ENCODE data around the gene GSG1L.

GSG1L gene

GRCh38 chr16:27932542-27933135 lies 130.9 kb downstream of the GSG1L start:
- DNase-seq, result no peak

GRCh38 chr16:27929818-27930217 lies 133.7 kb downstream of the GSG1L start:
- DNase-seq, result no peak

- DNase-seq, result no peak
Measured at GRCh38 chr16:27928542-27928941, 135.0 kb downstream of the GSG1L start.

- DNase-seq, result no peak
Measured at GRCh38 chr16:27927266-27927901, 136.1 kb downstream of the GSG1L start.

DNA sequence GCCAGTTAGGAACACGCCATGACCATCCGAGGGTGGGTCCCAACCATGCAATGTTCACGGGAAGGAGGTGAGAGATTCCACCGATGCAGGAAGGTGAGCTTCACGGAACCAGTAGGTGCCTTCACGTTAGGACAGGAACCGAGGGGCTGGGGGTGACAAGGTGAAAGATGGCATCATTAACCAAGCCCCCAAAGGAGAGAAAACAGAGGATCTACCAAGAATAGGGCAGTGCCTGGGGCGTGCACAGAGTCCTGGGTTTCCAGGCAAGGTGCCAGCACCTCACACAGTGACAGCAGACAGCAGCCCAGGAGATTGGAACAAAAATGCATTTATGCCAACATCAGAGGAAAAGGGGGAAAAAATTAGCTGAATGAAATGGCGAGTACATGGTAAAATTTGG lies 137.9 kb downstream of the GSG1L start:
- no peak for DNase-seq

GRCh38 chr16:27924411-27925118 lies 138.9 kb downstream of the GSG1L start:
- DNase-seq, result peak; percentile 18

DNA sequence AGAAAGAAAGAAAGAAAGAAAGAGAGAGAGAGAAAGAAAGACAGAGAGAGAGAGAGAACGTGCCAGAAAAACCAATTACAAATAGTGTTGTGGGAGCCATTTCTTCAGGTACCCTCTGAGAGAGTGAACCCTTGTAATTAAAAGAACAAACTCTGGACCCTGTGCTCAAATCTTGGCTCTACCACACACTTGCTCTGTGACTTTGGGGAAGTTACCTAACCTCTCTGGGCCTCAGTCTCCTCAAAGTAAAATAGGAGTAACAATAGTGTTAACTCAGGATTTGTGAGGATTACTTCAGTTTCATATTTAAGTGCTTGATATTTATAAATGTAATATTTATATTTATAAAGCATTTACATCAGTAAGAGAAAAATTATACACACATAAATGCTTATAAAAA lies 139.8 kb downstream of the GSG1L start:
- no peak for DNase-seq

DNA sequence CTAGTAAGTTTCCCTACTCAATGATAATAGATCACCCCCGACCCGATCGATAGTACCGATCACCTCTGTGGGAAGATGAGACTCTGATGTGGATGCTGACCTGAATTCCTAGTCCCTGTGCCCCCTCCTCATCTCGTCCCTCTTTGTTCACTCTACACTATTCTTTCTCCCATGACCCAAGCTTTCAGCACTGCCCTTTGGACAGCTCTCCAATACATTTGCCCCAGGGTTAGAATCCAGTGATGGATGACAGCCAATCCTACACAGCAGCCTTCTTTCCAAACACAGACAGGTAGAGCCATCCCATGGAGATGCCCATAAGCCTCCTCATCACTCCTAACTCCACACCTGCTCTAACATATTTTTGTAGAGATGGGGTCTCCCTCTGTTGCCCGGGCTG lies 141.1 kb downstream of the GSG1L start:
- no peak for DNase-seq

DNA sequence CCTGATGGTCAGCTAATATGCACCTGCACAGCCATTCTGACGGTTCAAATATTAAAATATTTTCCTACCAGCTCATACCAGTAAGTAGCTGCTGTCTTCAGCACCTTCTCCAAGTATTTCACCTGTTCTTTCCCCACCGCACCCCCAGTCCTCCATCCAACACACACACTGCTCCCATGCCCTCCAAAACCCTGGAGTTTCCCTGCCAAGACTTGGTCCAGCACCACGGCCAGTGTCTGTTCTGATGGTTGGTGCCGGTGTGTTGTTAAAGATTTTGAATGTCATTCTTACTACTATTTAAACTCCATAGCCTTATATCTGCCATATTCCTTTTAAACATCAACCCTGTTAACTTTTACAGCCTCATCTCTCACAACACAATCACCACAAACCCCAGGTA lies 142.4 kb downstream of the GSG1L start:
- DNase-seq, result no peak

DNA sequence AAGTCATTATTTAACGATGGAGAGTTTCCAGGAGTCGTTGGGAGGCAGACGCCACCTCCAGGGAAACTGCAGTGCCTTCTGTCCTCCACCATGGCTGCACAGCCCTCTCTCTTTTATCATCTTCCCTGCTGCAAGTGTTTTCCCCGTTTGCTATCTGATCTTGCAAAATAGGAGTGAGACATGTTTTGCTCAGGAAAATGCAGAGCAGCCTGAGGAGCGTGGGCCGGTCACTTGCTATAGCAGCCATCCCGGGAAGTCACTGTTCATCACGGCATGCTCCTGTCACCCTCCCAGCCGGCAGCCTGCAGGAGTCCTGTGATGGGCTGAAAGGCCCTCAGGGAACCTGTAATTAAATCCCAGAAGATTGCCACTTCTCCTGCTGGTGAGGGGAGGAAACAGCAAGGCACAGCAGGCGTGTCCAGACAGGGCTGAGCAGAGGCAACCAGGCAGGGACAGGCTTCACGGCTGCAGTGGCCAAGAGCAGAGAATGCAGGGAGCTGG lies 143.1 kb downstream of the GSG1L start:
- DNase-seq, result peak; percentile 72

DNA sequence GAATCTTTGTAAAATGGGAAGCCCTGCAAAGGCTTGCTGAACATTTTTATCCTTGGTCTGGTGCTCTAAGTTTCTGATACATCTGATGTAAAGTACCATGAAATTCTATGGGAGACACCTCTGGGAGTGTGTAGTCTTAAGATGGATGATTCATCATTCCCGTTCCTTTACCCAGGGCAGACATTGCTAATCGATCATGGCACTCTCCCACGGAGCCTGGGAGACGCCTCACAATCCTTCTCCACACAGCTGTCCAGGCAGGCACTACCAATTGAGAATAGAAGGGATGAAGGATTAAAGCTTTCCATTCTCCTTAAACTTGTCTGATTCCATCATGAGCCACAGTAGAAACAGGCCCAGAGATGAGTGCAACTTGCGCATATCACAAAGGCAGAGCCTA lies 144.8 kb downstream of the GSG1L start:
- no peak for DNase-seq

DNA sequence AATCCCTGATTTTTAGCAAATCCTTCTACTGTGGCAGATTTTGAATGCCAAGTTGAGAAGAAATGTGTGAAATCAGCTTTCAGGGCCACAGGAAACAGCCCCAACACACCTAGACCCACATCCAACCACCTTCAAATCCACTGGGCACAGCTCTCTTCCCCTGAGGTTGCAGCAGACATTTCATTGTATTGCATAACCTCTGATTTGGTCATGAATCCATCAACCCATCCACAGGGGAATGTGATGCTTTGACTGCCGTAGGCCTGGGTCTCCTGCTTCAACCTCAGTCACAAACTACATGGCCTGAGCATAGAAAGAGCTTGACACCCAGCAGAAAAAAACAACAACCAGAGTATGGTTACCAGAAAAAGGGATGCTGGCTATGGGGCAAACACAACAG lies 145.6 kb downstream of the GSG1L start:
- DNase-seq, result no peak

DNA sequence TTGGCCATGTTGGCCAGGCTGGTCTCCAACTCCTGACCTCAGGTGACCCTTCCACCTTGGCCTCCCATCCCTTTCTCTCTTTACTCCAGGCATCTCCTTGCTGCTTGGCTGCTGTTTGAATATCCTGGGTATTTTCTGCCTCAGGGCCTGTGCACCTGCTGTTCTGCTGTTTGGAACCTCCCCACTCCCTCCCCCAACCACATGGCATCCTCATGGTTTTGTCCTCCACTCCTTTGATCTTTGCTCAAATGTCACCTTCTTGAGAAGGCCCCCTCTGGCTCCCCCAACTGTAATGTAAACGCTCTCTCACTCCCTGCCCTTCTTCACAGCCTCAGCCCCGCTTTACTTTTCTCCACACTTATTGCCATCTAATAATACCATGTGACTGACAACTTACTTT lies 152.0 kb downstream of the GSG1L start:
- no peak for DNase-seq

GRCh38 chr16:27907457-27907972 lies 156.0 kb downstream of the GSG1L start:
- DNase-seq, result no peak

GRCh38 chr16:27906883-27907282 lies 156.6 kb downstream of the GSG1L start:
- no peak for DNase-seq

DNA sequence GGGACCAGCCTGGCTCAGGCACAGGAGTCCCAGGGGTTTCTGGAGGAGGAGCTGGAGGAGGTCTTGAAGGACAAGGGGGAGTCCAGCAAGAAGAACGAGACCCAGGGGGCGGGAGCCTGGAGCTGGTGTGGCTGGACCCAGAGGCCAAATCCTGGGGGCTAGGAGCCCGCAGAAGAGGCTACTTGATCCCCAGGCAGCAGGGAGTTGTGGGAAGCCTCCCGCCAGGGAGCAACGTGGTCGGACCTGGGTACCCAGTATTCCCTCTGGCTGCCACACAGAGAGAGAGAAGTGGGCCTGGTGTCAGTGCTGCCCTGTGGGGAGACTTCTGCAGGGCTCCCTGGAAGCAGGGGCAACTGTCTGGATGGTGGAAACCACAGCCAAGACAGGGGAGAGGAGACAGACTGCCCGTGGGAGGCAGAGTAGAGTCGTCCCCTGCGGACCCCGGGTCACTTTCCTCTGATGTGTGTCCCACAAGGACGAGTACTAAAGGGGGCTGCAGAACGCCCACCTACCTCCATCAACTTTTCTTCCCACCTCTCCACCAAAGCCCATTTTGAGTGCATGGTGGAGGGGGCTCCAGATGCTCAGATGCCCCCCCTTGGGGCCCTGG lies 160.4 kb downstream of the GSG1L start:
- no peak for DNase-seq

DNA sequence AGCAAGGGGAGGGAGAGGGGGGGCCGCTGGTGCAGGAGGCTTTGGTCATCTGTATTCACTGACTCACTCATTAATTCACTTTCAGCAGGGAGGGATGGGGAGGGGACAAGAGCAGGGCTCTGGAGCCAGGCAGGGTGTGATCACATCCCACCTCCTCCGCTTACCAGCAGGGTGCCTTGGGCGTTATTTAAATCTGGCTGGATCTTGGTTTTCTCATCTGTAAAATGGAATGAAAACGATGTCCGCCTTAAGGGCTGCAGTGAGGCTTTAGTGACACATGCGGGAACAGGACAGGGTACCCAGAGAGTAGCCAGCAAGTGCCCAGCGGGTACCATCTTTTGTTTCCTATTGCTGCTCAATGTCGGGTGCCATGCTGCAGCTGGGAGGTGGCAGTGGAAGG lies 161.0 kb downstream of the GSG1L start:
- no peak for DNase-seq

DNA sequence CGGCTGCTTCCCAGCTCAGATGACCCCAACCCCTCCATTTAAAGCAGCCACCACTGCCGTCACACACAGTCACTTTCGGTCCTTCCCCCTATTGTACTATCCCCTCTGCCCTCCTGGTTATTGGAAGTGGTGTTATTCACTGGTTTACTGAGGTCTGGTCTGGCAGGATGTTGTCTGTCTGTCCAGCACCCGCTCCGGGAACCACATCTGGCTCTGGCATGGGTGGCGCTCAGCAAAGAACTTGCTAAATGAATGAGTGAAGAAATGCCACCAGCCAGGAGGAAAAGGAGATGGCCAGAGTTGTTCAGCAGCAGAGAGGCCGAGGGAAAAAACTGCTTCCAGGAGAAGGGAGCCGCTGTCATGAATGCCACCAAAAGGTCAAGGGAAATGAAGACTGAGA lies 161.6 kb downstream of the GSG1L start:
- no peak for DNase-seq

- no peak for DNase-seq
Measured at GRCh38 chr16:27899736-27900135, 163.8 kb downstream of the GSG1L start.

- DNase-seq, result no peak
Measured at GRCh38 chr16:27894386-27894785, 169.1 kb downstream of the GSG1L start.

DNA sequence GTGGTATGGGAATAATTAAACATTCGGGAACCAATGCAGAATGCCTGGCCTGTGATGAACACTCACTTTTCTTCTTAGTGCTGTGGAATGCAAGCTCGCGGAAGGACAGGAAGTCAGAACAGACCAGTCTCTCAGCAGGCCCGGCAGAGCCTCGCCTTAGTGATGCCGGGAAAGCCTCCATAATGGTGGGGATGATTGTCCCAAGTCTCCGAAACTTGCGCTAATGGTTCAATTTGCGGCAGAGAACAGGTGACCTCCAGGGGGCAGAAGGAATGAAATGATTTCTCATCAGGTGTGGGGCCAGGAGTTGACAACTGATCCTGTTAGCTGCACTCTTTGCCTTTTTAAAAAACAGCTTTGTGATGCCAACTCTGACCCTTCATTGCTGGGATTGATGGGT lies 170.6 kb downstream of the GSG1L start:
- DNase-seq, result no peak

DNA sequence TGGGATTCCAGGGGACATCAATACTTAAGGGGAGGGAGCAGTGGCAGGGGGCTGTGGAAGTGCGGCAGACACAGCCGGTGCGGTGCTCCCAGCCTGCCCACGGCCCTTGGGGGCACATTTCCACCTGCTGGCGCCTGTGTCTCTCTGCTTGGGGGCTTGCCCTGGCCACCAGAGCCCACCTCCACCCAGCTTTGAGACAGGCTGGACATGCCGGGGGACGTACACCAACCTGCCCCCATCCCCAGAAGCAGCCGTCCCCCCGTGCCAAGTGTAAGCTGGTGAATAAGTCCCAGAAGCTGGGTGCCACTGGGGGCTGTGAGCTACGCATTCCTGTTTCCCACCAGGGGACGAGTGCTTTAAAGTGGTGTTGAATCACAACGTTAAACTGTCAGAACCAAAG lies 172.6 kb downstream of the GSG1L start:
- DNase-seq, result no peak

GRCh38 chr16:27890006-27890405 lies 173.5 kb downstream of the GSG1L start:
- DNase-seq, result no peak

DNA sequence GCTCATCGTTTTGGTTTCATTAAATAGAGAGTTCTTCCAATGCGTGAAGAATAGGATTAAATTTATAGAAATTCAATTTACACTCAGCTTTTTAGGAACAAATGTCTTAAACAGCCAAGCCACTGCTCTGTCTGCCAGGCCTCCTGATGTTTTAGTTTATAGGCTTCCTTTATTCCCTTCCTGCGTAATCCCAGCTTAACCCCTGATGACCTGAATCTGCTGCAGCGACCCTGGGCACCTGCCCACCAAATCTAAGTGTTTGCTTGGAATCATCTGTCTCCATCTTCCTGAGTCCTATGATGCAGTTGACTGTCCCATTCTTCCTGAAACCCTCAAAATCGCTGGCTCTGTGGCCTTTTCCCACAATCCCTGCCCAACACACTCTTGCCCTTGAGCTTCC lies 179.9 kb downstream of the GSG1L start:
- DNase-seq, result no peak

All from DMS 273 treated with DMSO at 0.1 percent for 48 hours (cell line).